Measurements from ENCODE around the gene CCDC57. TPM values are rescaled to one million over a fixed set of nuclear protein-coding genes. Genes with fewer than 3 reads are reported as not detected.

The CCDC57 gene
- polyA plus RNA-seq, 1 donor (not counting 4 experiments of a cell fraction or from before 2014, with no cell fraction given): 19.2 TPM

DNA sequence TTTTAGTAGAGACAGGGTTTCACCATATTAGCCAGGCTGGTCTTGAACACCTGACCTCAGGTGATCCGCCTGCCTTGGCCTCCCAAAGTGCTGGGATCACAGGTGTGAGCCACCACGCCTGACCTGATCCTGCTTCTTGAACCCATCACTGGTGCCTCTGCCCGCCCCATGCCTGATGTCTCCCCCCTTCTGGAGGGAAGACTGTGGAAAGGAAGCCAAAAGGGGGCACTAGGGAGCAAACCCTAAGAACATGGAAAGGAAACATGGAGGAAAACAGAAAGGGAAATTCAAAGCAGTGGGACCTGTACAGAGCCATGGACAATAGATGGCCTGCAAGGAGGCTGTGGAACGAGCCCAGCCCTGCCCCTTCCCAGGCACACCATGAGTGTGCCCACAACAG lies 83.5 kb downstream of the CCDC57 start:
- peaks cover 4 to 10% of the 10 kb centered on the region in 2 experiments for H3K36me3 ChIP-seq (ENCODE audit: control insufficient read depth in 2 of 2, extremely low read depth in 1 of 2, insufficient read depth in 2 of 2, low read length in 2 of 2)
- H3K9ac ChIP-seq (ENCODE audit: control insufficient read depth, extremely low read depth, insufficient read depth, low read length): no peak overlapping the region
- no peaks in the 10 kb centered on the region for H4K20me1 ChIP-seq (ENCODE audit: control insufficient read depth, extremely low read depth, insufficient read depth, low read length)
- peaks cover 11% of the 10 kb centered on the region for H3K4me1 ChIP-seq (ENCODE audit: control insufficient read depth, extremely low read depth, insufficient read depth, low read length)
- H3K4me2 ChIP-seq (ENCODE audit: control insufficient read depth, extremely low read depth, insufficient read depth, low read depth, low read length): no peak overlapping the region
- H3K27me3 ChIP-seq (ENCODE audit: control insufficient read depth, extremely low read depth, insufficient read depth, low read length): no peaks in the 10 kb centered on the region
- no peaks in the 10 kb centered on the region for H3K9me3 ChIP-seq (ENCODE audit: control insufficient read depth, low read depth, low read length)
- no peaks in the 10 kb centered on the region for H3K79me2 ChIP-seq (ENCODE audit: control insufficient read depth, insufficient read depth, low read length)
- H3K27ac ChIP-seq (ENCODE audit: control insufficient read depth, insufficient read depth, low read length): no peak overlapping the region
- no peak overlapping the region for H3K4me3 ChIP-seq (ENCODE audit: control insufficient read depth in 2 of 3, extremely low read depth in 1 of 3, insufficient read depth in 2 of 3, low read depth in 1 of 3, low read length in 3 of 3)
- no peak overlapping the region for H2AFZ ChIP-seq (ENCODE audit: control insufficient read depth, low read length)
- dilution Hi-C loops (cut with MboI; ENCODE audit: extremely low pct_ligation_motif_present, low sequenced_read_pairs): no loop called here
- DNase-seq (ENCODE audit: low read depth, low spot score) (no peak), FAIRE-seq (no peak)
- H3K9me1 ChIP-seq (ENCODE audit: control insufficient read depth, extremely low read depth, insufficient read depth, low read length): peaks cover 2% of the 10 kb centered on the region
- TF ChIP-seq, protein P1, sequence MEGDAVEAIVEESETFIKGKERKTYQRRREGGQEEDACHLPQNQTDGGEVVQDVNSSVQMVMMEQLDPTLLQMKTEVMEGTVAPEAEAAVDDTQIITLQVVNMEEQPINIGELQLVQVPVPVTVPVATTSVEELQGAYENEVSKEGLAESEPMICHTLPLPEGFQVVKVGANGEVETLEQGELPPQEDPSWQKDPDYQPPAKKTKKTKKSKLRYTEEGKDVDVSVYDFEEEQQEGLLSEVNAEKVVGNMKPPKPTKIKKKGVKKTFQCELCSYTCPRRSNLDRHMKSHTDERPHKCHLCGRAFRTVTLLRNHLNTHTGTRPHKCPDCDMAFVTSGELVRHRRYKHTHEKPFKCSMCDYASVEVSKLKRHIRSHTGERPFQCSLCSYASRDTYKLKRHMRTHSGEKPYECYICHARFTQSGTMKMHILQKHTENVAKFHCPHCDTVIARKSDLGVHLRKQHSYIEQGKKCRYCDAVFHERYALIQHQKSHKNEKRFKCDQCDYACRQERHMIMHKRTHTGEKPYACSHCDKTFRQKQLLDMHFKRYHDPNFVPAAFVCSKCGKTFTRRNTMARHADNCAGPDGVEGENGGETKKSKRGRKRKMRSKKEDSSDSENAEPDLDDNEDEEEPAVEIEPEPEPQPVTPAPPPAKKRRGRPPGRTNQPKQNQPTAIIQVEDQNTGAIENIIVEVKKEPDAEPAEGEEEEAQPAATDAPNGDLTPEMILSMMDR (optimal IDR thresholded peaks at IDR 0.05 in 1 of 3, IDR thresholded peaks at IDR 0.05 in 1 of 3, conservative IDR thresholded peaks at IDR 0.05 in 1 of 3; ENCODE audit: extremely low read depth in 1 of 3, insufficient read depth in 2 of 3, low read length in 3 of 3): peak; percentile 6 to 28 (median 24)
- TF ChIP-seq EZH2 (IDR thresholded peaks at IDR 0.05; ENCODE audit: low read length): no peak

DNA sequence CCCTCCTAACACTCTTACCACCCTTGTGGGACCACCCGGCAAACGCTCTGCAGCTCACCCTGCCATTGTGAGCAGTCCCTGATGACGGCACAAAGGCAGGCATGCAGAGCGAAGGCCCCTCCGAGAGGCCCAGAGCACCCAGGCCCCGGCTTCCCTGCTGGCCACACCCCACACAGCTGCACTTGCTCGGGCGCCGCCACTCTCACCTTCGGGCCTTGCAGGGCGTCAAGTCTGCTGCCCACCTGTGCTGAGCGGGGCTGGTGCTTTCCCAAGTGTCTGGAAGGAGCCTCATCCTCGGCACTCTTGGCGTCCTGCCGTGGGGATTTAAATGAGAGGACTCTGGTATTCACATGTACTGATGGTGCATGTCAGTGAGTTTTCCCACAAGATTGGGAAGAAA lies 84.4 kb downstream of the CCDC57 start:
- Histone ChIP-seq H3K4me3 (ENCODE audit: control insufficient read depth in 2 of 3, extremely low read depth in 1 of 3, insufficient read depth in 2 of 3, low read depth in 1 of 3, low read length in 3 of 3) (no peak overlapping the region), H3K4me1 (ENCODE audit: control insufficient read depth, extremely low read depth, insufficient read depth, low read length) (peaks cover 3% of the 10 kb centered on the region), H3K27me3 (ENCODE audit: control insufficient read depth, extremely low read depth, insufficient read depth, low read length) (no peaks in the 10 kb centered on the region), H3K36me3 (ENCODE audit: control insufficient read depth in 2 of 2, extremely low read depth in 1 of 2, insufficient read depth in 2 of 2, low read length in 2 of 2) (peaks cover 5 to 10% of the 10 kb centered on the region in 2 experiments), H3K4me2 (ENCODE audit: control insufficient read depth, extremely low read depth, insufficient read depth, low read depth, low read length) (no peak overlapping the region), H3K9me3 (ENCODE audit: control insufficient read depth, low read depth, low read length) (no peaks in the 10 kb centered on the region), H3K9me1 (ENCODE audit: control insufficient read depth, extremely low read depth, insufficient read depth, low read length) (no peaks in the 10 kb centered on the region), H3K79me2 (ENCODE audit: control insufficient read depth, insufficient read depth, low read length) (no peaks in the 10 kb centered on the region), H3K9ac (ENCODE audit: control insufficient read depth, extremely low read depth, insufficient read depth, low read length) (no peak overlapping the region), H3K27ac (ENCODE audit: control insufficient read depth, insufficient read depth, low read length) (no peak overlapping the region), H4K20me1 (ENCODE audit: control insufficient read depth, extremely low read depth, insufficient read depth, low read length) (no peaks in the 10 kb centered on the region), H2AFZ (ENCODE audit: control insufficient read depth, low read length) (no peak overlapping the region)
- dilution Hi-C loops (cut with MboI; ENCODE audit: extremely low pct_ligation_motif_present, low sequenced_read_pairs): no loop called here
- TF ChIP-seq, protein P1 (optimal IDR thresholded peaks at IDR 0.05 in 1 of 3, IDR thresholded peaks at IDR 0.05 in 1 of 3, conservative IDR thresholded peaks at IDR 0.05 in 1 of 3; ENCODE audit: extremely low read depth in 1 of 3, insufficient read depth in 2 of 3, low read length in 3 of 3): no peak
- no peak for TF ChIP-seq EZH2 (IDR thresholded peaks at IDR 0.05; ENCODE audit: low read length)
- no peak for FAIRE-seq
- no peak for DNase-seq (ENCODE audit: low read depth, low spot score)

Measured in keratinocyte (primary cell).